SW480 (cell line): ENCODE measurements around the gene OR2G6.
"Not testable (repeated sequence)": the region's sequence is repeated elsewhere in the genome, so short reads cannot be mapped to it uniquely, and the experiment has no call there.

Source experiments
- DNase-seq: peaks from one replicate; pipeline ENCODE4 v3.0.0-alpha.2; 2016; ENCODE audit warnings: low spot score

The OR2G6 gene

GRCh38 chr1:248507773-248508172 is at the start of gene OR2G6:
TSS of gene OR2G6 (plus strand) at chr1:248508073. CDS start at chr1:248521647, 13,574 bp downstream.
- DNase-seq: not testable (repeated sequence)

- DNase-seq: not testable (repeated sequence)
Observed at GRCh38 chr1:248459117-248459516, 48.8 kb upstream of the OR2G6 start.

DNA sequence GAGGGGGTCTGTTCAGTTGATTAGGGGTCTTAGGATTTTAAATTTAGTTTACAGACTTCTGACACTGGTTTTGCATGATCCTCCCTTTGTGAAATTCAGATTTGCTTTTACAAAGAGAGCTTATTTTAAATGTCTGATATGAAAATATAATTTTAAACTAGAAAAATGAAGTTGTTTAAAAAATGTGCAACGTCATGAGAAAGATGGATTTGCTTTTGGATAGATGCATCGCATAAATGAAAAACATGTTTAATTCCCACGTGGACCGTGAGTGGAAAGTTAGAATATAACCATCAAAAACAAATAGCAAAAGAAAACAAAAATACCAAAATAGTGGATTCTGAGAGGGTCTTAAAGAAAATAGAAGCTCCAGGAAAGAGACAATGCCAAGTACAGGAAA is 36.7 kb upstream of the OR2G6 start:
- DNase-seq: no peak

DNA sequence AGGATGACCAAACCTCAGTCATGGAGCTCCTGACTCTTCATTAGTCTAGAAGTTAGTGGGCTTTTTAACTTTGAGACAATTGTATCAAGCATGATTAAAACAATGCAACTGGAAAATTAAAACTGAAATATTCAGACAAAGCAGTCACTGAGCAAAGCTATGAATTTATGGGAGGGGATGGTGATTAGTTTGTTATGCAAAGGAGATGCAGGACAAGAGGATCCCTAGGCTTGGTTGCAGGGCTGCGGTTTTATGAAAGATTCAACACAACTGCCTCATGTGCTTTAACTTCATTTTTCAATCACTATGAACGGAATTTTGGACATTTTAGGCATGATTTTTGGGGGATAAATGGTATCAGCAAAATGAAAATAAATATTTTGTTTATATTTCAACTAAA is 35.8 kb upstream of the OR2G6 start:
- DNase-seq: not testable (repeated sequence)

DNA sequence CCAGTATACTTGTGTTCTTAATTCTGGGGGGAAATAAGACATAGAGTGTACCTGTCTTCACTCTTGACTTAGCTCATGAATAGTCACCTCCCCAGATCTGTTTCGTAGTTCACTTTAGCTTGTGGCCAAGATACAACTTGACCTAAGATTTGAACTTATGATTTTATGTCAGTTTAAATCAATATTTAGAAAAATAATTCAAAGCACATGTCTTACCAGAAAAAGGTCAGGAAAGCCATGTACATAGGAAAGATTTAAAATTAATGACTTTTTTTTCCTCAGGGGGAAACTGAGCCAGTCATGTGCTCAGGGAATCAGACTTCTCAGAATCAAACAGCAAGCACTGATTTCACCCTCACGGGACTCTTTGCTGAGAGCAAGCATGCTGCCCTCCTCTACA is 34.8 kb upstream of the OR2G6 start, which contains the start of gene OR2T3:
TSS of gene OR2T3 (plus strand) at position 301 of the 400 bp plus-strand sequence. CDS start at position 301, 0 bp downstream.
- not testable (repeated sequence) for DNase-seq

- not testable (repeated sequence) for DNase-seq
Observed at GRCh38 chr1:248475660-248476059, 32.2 kb upstream of the OR2G6 start.

DNA sequence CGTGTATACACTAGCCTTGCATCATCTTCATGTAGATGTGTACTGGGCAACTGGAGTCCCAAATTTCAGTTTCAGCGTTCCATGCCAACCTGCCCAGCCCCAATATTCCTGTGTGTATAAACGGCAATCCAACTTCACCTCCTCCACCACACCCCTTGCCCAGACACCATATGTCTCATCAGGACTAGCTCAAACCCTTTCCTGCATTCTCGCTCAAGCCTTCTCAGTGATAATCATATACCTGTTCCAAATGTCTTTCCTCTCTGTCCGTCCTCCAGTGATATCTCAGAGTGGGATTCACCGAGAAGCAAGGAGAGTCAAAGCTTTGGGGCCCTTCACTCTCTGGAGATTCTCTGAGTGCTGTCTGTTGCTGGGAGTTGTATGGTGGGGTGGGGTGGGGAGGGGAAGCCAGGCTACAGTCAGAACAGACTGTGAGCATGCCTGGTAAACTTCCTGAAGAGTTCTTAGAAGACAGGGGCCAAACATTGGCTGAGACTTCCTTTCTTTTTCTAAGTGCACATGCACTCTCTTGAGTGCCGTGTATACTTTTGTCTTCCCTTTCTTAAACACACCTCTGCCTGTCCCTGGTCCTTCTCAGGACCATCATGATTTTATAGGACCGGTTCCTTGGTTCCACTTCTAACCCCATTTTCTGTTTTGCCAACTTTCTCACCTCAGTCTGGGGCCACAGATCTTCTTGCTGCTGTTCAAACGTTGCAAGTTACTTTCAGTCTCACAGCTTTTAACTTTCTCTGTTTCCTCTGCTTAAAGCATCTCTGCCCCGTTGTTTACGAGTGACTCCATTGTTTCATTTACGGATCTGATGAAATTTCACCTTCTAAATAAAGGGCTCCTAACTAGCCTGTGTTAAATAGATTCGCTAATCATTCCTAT is 25.9 kb upstream of the OR2G6 start:
- not testable (repeated sequence) for DNase-seq

GRCh38 chr1:248488289-248488688 is 19.6 kb upstream of the OR2G6 start, which contains the start of gene OR2T5:
TSS of gene OR2T5 (plus strand) at chr1:248488589. CDS start at chr1:248488589, 0 bp downstream.
- DNase-seq: not testable (repeated sequence)

GRCh38 chr1:248496661-248497060 is 11.2 kb upstream of the OR2G6 start:
- not testable (repeated sequence) for DNase-seq

DNA sequence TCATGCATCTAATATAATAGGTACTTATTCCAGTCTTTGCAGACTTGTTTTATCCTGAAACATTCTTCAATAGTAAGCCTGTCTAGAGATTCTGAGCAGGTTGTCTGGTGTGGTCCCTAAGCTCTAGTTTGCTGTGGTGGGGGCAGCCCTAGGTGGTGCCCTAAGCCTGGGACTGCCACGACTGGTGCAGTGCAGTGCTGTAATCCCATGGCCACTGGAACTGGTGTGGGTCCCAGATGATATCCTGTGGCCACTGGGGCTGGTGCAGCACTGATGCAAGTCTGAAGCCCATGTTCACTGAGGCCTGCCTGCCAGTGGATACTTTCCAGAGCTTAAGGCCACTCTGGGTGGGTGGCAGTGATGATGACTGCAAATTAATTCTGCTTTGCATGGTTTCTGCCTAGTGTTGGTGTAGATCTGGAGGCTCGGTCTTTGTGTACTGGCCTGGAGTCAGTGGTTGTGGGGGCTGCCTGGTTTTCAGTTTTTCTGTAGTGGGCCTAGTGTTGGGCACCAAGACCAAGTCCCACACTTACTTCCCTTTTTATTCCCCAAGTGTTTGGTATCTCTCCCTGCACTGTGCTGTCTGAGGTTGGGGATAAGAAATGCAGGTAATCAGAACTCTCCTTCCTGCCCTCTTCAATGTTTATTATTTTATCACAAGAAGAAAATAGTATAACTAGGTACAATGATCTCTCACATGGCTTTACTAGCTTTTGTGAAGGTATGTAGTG is 7.4 kb upstream of the OR2G6 start:
- not testable (repeated sequence) for DNase-seq

GRCh38 chr1:248510217-248510616 is 2.3 kb downstream of the OR2G6 start:
- not testable (repeated sequence) for DNase-seq

GRCh38 chr1:248521856-248522255 is 14.0 kb downstream of the OR2G6 start:
- no peak for DNase-seq

GRCh38 chr1:248537449-248537848 is 29.6 kb downstream of the OR2G6 start:
- not testable (repeated sequence) for DNase-seq

GRCh38 chr1:248547383-248547782 is 39.5 kb downstream of the OR2G6 start:
- DNase-seq: not testable (repeated sequence)

DNA sequence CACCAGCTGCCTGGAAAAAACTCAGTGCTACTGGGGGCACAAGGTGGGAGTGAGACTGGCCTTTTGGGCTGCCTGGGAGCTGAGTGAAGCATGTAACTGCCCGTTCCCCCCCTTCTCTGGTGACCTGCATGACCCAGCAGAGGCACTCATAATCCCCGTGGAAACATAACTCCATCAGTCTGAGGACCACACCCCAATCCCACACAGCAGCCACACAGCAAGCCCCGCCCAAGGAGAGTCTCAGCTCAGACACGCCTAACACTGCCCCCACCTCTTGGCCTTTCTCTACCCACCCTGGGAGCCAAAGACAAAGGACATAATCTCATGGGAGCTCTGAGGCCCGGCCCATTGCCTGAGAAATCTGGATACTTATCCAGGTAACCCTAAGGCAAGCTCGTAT is 43.2 kb downstream of the OR2G6 start:
- DNase-seq: not testable (repeated sequence)

DNA sequence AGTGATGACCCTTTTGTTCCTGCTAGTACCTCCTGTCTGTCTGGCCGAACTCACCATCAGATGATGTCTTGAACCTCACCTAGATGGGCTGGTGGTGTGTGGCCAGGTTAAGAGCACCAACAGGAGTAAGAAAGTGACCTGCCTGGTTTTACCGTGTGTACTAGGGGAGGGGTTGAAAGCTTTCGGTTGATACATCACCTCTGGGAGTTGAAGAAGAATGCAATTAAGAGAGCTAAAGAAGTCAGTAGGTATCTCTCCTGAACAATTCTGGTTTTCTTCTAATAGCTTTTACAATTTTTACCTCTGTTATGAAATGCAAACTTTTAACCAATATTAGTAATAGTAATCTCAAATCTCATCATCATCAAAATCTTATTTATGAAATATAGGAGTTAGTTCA is 54.8 kb downstream of the OR2G6 start, which contains the start of gene OR2T29:
TSS of gene OR2T29 (minus strand) at position 101 of the 400 bp plus-strand sequence. CDS start 3,281 bp downstream, outside the sequence.
- DNase-seq: not testable (repeated sequence)

DNA sequence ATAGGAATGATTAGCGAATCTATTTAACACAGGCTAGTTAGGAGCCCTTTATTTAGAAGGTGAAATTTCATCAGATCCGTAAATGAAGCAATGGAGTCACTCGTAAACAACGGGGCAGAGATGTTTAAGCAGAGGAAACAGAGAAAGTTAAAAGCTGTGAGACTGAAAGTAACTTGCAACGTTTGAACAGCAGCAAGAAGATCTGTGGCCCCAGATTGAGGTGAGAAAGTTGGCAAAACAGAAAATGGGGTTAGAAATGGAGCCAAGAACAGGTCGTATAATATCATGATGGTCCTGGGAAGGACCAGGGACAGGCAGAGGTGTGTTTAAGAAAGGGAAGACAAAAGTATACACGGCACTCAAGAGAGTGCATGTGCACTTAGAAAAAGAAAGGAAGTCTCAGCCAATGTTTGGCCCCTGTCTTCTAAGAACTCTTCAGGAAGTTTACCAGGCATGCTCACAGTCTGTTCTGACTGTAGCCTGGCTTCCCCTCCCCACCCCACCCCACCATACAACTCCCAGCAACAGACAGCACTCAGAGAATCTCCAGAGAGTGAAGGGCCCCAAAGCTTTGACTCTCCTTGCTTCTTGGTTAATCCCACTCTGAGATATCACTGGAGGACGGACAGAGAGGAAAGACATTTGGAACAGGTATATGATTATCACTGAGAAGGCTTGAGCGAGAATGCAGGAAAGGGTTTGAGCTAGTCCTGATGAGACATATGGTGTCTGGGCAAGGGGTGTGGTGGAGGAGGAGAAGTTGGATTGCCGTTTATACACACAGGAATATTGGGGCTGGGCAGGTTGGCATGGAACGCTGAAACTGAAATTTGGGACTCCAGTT is 57.9 kb downstream of the OR2G6 start:
- DNase-seq: not testable (repeated sequence)

DNA sequence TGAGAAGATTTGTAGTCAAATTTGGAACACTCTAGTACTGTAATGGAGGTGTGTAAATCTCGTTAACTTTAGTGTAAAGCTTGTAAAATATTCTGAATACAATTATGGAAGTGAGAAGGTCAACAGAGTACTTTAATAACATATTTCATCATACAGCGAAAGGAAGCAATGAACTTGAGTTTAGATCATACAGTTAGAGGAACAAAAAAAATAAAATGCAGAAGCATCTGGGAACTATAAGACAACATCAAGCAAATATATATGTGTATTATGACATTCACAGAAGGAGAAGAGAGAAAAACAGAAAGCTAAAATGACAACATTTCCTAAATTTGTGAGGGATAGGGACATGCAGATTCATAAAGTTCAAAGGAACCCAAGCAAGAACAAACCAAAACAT is 61.2 kb downstream of the OR2G6 start:
- DNase-seq: not testable (repeated sequence)

DNA sequence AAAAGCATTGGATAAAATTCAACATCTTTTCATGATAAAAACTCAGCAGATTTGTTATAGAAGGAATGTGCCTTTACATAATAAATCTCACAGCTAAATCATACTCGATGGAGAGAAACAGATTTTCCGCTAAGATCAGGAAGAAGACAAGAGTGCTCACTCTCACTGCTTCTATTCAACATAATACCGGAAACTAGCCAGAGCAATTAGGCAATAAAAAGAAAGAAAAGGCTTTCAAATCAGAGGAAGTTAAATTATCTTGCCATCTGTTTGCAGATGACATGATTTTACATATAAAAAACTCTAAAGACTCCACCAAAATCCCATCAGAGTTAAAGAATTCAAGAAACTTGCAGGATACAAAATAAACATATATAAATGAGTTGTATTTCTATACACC is 62.9 kb downstream of the OR2G6 start:
- DNase-seq: not testable (repeated sequence)

DNA sequence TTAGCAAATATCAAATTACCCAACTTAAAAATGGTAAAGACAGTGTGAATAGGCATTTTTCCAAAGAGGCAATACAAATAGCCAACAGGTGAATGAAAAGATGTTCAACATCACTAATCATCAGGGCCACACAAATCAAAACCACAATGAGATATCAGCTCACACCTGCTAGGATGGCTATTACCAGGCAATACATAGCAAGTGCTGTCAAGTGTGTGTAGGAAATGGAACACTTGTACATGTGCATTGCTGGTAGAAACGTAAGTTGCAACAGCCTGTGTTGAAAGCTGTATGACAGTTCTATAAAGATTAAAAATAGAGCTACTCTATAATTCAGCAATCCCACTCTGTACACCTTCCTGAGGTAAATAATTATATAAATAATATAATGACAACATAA is 64.2 kb downstream of the OR2G6 start:
- not testable (repeated sequence) for DNase-seq

- DNase-seq: not testable (repeated sequence)
Observed at GRCh38 chr1:248573856-248574255, 66.0 kb downstream of the OR2G6 start.
